GM12873 (cell line): ENCODE data around the gene KYAT1.
A peak's percentile ranks its signal among the peaks of the same experiment; 100 is the strongest.

ENCODE experiments used
- TF ChIP-seq, protein P1 (sequence below): IDR thresholded peaks from 2 replicates; pipeline ENCODE4 v1.5.1; 2012; ENCODE audit warnings: low read depth, mild to moderate bottlenecking, moderate library complexity, low read length, control low read depth; ENCODE audit not compliant: insufficient read depth; ENCODE audit errors: missing control alignments

The KYAT1 gene

DNA sequence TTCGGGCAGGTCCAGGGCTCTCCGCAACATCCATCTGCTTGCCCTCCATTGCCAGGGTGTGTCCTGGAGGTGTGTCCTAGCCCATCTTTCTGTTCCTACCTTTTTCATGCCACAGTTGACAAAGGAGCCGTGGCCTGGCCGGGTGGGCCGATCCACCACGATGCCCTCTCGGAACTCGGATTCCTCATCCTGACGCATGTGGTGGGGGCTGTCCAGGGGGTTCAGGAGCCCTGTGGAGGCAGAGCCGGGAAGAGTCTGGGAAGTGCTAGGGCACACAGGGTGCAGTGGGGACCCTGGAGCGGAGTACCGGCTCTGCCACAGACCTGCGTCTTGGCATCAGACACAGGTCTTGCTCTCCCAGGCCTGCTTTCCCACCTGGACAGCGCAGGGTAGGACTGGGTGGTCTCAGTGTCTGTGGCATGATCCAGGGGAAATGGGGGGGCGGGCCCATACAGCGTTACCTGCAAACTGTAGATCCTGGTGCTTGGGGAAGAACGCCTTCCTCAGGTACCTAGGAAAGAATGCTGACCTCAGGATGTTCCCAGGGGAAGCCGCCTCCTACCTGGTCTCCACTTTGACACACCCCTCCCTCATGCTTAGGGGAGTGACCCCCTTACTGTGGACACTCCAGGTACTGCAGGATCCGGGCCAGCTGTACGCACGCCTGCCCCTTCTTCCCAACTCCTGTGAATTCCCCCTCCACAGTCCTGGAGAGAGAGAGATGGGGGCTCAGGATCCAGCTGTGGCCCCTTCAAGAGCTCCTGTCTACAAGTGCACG lies 55.6 kb downstream of the KYAT1 start:
- TF ChIP-seq, protein P1, sequence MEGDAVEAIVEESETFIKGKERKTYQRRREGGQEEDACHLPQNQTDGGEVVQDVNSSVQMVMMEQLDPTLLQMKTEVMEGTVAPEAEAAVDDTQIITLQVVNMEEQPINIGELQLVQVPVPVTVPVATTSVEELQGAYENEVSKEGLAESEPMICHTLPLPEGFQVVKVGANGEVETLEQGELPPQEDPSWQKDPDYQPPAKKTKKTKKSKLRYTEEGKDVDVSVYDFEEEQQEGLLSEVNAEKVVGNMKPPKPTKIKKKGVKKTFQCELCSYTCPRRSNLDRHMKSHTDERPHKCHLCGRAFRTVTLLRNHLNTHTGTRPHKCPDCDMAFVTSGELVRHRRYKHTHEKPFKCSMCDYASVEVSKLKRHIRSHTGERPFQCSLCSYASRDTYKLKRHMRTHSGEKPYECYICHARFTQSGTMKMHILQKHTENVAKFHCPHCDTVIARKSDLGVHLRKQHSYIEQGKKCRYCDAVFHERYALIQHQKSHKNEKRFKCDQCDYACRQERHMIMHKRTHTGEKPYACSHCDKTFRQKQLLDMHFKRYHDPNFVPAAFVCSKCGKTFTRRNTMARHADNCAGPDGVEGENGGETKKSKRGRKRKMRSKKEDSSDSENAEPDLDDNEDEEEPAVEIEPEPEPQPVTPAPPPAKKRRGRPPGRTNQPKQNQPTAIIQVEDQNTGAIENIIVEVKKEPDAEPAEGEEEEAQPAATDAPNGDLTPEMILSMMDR, result peak; percentile 27

DNA sequence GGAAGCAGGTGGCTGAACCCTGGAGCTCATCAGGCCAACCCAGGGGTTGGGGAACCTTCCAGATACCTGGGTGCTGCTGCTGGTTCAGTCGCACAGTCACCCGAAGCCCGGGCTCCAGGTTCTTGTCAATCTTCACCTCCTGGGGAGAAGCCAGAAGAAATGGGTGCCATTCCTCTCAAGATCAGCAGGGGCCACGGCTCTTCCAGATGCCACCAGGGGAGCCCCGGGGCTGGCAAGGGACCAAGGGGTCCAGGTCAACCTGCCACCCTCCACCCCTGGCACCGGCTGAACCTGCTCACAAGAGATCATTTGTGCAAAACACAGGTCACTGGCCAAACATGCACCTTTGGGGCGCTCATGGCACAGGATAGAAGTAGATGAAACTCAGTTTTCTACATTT lies 56.8 kb downstream of the KYAT1 start:
- TF ChIP-seq, protein P1, result no peak

DNA sequence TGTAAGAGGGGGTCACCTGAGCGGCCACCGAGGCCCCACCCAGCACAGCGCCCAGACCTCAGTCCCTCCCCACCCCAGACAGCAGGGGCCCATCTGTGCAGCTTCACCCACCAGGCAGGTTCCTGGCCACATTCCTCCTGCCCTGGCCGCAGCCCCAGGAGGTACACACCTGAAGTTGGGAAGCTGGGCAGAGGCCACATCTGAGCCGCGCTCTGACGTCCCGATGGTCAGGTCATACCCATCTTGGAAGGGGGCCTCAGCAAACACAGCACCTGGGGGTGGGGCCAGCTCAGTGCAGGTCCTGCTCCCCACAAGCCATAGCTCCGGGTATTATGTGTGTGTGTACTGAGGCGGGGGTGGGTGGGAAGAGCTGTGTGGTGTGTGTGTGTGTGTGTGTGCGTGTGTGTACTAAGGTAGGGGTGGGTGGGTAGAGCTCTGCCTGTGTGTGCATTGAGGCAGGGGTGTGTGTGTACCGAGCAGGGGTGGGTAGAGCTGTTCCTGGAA lies 57.8 kb downstream of the KYAT1 start:
- TF ChIP-seq, protein P1, result no peak

DNA sequence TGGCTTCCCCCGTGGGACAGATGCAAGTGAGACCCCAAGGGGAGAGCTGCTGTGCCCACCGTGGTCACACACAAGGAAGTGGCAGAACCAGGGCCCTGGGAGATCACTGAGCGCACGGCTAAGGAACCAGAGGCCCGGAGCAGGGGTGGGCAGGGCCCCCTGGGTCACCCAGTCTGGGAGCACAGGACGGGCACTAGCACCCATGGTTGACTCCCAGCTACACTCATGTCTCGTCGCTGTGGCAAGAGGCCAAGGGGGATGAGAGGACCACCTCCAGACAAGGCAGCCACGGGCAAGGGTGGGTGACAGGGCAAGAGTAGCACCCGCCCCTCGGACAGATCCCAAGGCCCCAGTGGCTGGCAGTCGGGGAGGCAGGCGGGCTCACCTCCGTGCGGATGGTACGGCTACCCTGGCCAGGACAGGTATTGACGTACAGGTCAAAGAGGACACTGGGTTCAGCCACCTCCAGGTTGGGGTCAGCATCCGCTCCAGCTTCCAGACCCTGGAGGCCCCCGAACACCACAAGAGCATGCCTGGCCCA lies 58.3 kb downstream of the KYAT1 start:
- TF ChIP-seq, protein P1, result no peak

DNA sequence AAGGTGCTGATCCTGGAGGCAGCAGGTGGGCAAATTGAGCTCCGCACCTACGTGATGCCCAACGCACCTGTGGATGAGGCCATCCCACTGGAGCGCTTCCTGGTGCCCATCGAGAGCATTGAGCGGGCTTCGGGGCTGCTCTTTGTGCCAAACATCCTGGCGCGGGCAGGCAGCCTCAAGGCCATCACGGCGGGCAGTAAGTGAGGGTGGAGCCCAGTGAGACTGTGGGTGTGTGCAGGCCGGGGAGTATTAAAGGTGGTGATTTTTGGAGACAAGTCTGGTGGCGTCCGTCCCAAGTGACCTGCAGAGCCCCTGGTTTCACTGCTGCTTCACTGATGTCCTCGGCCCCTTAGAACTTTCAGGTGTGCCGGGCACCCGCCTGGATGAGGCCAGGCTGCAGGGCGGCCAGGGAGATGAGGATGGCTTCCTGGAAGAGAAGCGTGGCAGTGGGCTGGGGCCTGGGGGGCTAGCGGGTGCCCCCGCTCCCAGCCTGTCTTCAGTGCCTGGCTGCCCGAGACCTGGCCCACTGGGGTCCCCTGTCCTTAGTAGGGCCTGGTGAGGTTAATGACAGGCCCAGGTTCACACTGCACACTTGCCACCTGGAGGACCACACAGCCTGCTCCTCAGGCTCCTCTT lies 59.2 kb downstream of the KYAT1 start:
- TF ChIP-seq, protein P1, result no peak

DNA sequence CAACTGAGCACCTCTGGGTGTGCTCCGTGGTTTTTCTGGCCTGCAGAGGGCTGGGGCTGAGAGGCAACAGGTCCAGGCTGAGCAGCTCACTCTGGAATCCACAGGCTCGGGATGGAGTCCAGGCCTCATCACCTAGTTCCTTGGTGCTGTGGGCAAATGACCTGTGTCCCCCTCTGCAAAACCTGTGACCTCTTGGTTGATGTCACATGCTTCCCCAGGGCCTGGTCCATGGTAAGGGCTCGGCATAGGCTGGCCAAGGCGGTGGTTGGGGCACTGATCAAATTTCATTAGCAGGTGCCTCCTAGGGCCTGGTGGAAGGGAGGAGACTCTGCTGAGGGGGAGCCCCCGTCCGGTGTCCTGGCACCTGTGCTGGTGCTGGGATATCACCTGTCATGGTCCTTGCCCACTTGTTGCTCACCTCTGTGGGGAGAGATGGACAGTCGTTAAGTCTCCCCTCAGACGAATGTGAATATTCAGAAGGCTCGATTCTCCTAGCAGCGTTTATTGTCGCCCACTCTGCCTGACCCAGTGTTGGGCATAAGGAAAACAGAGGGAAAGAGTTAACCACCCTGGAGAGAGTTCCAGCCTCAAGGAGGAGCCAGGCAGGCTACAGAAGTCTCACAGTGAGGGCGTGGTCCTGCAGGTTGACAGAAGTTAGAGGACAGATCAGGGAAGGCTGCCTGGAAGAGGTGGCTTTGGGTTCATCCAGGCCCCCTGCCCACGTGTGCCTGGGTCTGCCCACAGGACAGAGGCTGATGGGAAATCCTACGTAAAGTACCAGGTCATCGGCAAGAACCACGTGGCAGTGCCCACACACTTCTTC lies 60.0 kb downstream of the KYAT1 start:
- TF ChIP-seq, protein P1, result no peak
